GM19025 (cell line): Measurements from ENCODE around the gene KCNG2.

ENCODE experiments used
- ATAC-seq: cut with Tn5 transposase; IDR thresholded peaks from one replicate; pipeline ENCODE4 v1.9.1; 2021; ENCODE audit warnings: mild to moderate bottlenecking, low read depth, moderate library complexity; ENCODE audit not compliant: unreplicated experiment

Gene KCNG2

GRCh38 chr18:79901665-79902064 lies 103.9 kb downstream of the KCNG2 start:
- ATAC-seq, result no peak

GRCh38 chr18:79902075-79902474 lies 104.3 kb downstream of the KCNG2 start:
- ATAC-seq, result no peak

GRCh38 chr18:79902640-79903039 lies 104.9 kb downstream of the KCNG2 start:
- ATAC-seq, result no peak

- no peak for ATAC-seq
These were observed 105.4 kb downstream of the KCNG2 start for GRCh38 chr18:79903071-79903635.

GRCh38 chr18:79903787-79904356 lies 106.1 kb downstream of the KCNG2 start:
- ATAC-seq, result no peak

GRCh38 chr18:79904357-79905147 lies 106.8 kb downstream of the KCNG2 start:
- no peak for ATAC-seq

- no peak for ATAC-seq
These were observed 107.7 kb downstream of the KCNG2 start for GRCh38 chr18:79905389-79905911.

GRCh38 chr18:79905993-79906392 lies 108.3 kb downstream of the KCNG2 start:
- ATAC-seq, result no peak

- no peak for ATAC-seq
These were observed 109.0 kb downstream of the KCNG2 start for GRCh38 chr18:79906706-79907105.

- ATAC-seq, result no peak
These were observed 113.0 kb downstream of the KCNG2 start for GRCh38 chr18:79910563-79911343.

GRCh38 chr18:79911344-79912270 lies 113.9 kb downstream of the KCNG2 start:
- ATAC-seq, result no peak

GRCh38 chr18:79912409-79912991 lies 114.8 kb downstream of the KCNG2 start:
- no peak for ATAC-seq

- ATAC-seq, result no peak
These were observed 115.5 kb downstream of the KCNG2 start for GRCh38 chr18:79912994-79913831.

- ATAC-seq, result no peak
These were observed 116.9 kb downstream of the KCNG2 start for GRCh38 chr18:79914614-79915160.

GRCh38 chr18:79915161-79916127 lies 117.7 kb downstream of the KCNG2 start:
- no peak for ATAC-seq

- no peak for ATAC-seq
These were observed 118.4 kb downstream of the KCNG2 start for GRCh38 chr18:79916128-79916494.

- ATAC-seq, result no peak
These were observed 118.9 kb downstream of the KCNG2 start for GRCh38 chr18:79916546-79917168.
